ENCODE results near the gene EFHC2.

GRCh38 chrX:44308869-44309268 lies 34.6 kb downstream of the EFHC2 start:
- no peak for TF ChIP-seq CTCF (IDR thresholded peaks at IDR 0.05)
- no peak for TF ChIP-seq POLR2A (IDR thresholded peaks at IDR 0.05)

Measured in lower leg skin (tissue), 3 donors.